ENCODE data around the gene ITGBL1. TPM values are rescaled to one million over a fixed set of nuclear protein-coding genes. Genes with fewer than 3 reads are reported as not detected.

Gene ITGBL1, protein sequence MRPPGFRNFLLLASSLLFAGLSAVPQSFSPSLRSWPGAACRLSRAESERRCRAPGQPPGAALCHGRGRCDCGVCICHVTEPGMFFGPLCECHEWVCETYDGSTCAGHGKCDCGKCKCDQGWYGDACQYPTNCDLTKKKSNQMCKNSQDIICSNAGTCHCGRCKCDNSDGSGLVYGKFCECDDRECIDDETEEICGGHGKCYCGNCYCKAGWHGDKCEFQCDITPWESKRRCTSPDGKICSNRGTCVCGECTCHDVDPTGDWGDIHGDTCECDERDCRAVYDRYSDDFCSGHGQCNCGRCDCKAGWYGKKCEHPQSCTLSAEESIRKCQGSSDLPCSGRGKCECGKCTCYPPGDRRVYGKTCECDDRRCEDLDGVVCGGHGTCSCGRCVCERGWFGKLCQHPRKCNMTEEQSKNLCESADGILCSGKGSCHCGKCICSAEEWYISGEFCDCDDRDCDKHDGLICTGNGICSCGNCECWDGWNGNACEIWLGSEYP
- total RNA-seq (2014; rRNA removed; shearing (Covaris generic)): 6.4 and 6.9 TPM in 2 replicates

DNA sequence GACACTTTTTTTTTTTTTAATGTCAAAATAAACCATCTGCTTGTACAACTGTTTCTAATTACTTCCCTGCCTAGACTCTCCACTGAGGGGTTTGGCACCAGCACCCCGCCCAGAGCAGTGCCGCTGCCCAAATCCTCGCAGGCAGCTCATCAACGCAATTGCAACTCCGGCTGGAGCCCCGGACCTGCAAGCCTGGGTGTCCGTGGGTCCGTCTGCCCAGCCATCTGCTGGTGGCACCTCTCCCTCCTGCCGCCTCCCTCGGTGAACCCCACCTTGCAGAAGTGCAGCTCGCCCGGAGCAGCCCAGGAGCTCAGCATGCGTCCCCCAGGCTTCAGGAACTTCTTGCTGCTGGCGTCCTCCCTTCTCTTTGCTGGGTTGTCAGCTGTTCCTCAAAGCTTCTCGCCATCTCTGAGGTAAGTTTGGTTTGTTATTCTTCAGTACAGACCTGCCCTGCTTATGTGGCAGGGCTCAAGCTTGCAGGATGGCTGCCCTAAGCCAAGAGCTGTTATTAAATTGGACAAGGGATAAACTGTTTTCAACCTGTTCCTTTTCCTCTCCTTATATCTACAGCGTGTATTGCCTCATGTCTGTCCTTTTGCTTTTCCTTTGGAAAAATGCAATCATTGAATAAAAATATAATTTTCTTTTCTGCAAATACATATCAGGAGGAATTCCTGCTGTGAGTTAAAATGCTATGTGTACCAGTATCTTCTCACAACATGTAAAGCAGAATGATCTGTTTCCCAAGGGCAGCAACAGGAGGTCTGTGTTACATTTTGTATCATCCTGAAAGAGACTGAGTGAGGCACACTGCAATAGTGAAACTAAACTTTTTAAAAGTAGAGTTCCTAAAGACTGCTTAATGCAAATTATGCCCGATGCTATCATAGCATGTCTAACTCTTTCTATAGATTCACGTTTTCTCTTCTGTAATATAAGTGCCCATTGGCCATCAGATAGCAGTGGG lies at the start of gene ITGBL1:
Gene ITGBL1 (plus strand): TSS at position 157 of the 967 bp plus-strand sequence. CDS start 159 bp downstream, at position 316.
- DNase-seq (ENCODE audit: low spot score): no peak

DNA sequence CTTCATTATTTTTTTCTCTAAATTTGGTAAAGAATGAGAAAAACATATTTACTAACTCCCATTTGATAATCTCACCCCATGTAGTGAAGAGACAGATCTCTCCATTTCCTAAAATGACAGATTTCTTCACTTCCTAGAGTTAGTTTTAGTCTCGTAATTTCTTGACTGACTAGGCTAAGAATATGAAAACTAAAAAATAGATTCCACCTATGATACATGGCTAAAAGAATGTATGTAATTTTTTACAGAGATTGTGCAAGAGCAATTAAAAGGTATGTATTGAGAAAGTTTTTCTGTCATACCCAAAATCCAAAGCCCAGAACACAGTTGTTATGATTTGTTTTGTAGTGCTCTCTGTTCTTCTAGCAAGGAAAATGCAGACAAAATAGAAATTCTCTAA lies 45.7 kb upstream of the ITGBL1 start:
- DNase-seq (ENCODE audit: low spot score): no peak

DNA sequence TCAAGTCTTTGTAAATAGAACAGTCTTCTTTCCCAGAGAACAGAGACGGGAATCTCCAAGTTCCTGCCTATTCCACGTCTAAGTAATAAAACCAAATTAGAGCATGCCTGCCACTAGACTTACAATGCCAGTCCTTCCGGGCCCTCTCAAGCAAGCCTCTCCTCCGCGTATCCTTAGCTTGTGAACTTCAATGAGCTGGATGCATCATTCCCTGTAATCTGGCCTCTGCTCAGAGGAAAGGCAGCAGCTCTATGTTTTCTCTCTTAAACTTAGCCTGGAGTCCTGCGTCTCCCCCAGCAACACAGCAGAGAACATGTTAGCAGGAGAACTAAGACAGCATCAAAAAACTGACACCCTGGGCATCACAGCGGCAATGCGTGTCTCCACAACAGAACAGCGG lies 44.3 kb upstream of the ITGBL1 start:
- DNase-seq (ENCODE audit: low spot score): no peak

GRCh38 chr13:101408992-101409656 lies 43.4 kb upstream of the ITGBL1 start:
- no peak for DNase-seq (ENCODE audit: low spot score)

DNA sequence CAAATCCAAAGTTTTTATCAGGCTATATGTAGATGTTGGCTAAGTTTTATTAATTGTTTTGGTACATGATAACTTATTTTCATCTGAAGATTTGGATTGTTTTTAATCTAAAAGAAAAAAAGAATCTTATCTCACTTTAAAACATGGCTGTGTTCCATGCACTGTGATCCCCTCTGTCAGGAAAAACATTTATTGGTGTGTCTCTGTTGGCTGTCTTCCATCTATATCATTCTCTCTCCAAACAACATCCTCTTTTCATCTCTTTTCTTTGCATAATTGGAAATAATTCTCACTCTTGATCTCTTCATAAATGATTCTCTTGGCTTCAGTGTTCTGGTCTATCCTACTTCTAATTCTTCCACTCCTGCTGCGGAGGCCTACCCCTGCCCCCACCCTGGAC lies 40.4 kb upstream of the ITGBL1 start:
- DNase-seq (ENCODE audit: low spot score): no peak

GRCh38 chr13:101415358-101416174 lies 36.9 kb upstream of the ITGBL1 start:
- no peak for DNase-seq (ENCODE audit: low spot score)

- no peak for DNase-seq (ENCODE audit: low spot score)
Observed at GRCh38 chr13:101416181-101417042, 36.1 kb upstream of the ITGBL1 start, which contains the start of gene NALCN. Gene NALCN, minus strand, starts transcription at chr13:101416508. Its CDS starts 17,382 bp downstream, at chr13:101399126.

GRCh38 chr13:101417043-101417406 lies 35.5 kb upstream of the ITGBL1 start:
- peak; percentile 36 for DNase-seq (ENCODE audit: low spot score)

DNA sequence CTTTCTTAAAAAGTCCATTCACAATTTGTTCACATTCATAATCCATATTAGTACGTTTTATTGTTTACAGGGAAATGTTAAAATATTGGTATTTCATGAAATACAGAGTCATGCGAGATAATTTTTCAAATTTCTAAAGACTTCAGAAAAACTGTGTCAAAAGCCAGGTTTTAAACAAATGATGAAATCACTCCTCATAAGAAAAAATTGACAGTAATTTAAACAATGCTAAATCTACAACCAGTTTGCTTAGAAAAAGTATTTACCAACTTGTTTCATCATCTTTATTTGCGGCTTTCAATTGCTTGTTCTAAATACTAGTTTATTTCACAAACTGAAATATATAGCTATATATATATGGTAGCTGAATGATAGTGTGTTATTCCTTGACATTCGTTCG lies 35.0 kb upstream of the ITGBL1 start:
- no peak for DNase-seq (ENCODE audit: low spot score)

GRCh38 chr13:101423872-101424271 lies 28.6 kb upstream of the ITGBL1 start:
- no peak for DNase-seq (ENCODE audit: low spot score)

- DNase-seq (ENCODE audit: low spot score): no peak
Observed at GRCh38 chr13:101424381-101425155, 27.9 kb upstream of the ITGBL1 start.

DNA sequence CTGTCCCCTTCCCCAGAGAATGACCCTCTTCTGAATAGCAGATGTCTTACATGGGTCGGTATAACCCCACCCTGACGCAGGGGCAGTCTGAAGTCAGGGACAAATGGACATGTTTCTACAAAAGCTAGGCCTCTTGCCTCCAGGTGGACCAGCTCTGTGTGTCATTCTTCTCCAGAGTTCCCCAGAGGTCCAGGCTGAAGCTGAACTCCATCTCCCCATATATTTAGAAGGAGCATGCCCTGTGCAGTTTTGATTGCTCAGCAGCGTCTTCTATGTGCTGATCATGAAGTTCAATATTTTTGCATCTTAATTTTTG lies 27.4 kb upstream of the ITGBL1 start:
- no peak for DNase-seq (ENCODE audit: low spot score)

GRCh38 chr13:101425623-101426022 lies 26.9 kb upstream of the ITGBL1 start:
- DNase-seq (ENCODE audit: low spot score): no peak

GRCh38 chr13:101429733-101430132 lies 22.7 kb upstream of the ITGBL1 start:
- no peak for DNase-seq (ENCODE audit: low spot score)

DNA sequence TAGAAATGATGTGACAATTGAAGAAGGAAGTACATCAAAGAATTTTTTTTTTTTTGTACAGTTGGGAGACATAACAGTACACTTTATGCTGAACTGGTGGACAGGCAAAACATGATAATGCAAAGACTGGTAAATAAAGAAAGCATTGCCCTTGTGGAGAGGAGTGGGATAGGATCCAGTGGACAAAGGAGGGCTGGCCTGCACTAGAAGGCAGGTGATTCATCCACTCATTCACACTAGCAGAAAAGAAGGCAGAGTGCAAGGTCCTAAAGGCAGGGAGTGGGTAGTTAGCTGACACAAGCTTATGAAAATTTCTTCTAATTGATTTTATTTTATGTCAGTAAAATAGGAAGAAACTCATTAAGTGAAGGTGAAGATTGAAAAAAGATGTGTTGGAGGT lies 18.6 kb upstream of the ITGBL1 start:
- DNase-seq (ENCODE audit: low spot score): no peak

DNA sequence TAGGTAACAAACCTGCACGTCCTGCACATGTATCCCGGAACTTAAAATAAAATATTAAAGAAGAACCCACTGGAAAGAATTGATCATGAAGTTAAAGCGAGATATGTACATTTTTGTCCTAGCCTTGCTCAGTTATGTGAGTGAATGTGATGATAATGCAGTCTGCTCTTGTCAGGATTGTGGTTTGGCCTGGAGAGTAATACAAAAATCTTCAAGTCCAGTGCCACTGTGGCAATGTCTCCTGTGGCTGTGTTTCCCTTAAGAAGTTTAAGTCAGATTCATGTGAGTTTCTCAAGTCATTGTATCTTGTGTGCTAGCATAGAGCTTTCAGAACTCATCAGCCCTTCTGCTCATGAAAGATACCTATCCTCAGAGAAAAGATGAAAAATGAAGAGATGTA lies 18.0 kb upstream of the ITGBL1 start:
- DNase-seq (ENCODE audit: low spot score): no peak

- no peak for DNase-seq (ENCODE audit: low spot score)
Observed at GRCh38 chr13:101447852-101448251, 4.6 kb upstream of the ITGBL1 start.

DNA sequence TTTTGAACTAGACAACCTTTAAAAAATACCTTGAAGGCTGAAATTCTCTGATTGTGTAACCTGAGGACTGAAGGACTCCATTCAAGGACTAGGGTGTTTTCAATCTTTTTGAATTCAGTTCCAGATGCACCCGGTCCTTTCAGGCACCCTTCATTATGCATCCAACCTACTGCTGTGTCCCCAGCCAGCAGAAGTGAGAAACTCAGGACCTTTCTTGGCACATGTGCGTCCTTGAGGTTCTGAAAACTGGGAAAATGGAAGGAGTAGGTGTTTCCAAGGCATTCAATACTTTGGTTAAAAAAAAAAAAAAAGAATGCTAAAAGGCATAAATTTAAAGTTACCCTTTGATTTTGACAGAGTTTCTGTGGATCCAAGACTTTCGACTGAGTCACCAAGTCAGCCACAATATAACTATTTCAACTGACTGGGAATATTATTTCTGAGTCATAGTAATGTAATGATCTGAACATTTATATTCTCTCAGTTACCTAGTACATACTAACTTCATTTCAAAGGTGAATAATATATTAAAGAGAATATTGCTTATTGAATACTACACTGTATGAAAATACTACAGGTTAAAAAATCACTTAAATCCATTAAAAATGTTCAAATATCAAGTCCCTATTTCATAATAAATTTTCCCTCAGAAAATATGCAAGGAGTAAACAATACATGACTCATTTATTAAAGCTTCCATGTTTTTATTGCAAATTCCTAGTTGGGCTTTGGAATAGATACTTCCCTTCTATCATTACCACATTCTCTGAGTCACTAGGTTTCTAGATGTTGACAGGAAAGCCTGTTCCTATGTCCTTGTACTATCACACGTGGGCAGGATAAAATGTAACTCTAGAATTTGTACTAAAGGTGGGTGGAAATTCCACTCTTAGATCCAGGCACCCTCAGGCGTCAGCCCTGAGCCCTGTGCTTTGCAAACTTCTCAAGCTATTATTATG lies 2.4 kb upstream of the ITGBL1 start:
- peak; percentile 60 for DNase-seq (ENCODE audit: low spot score)

Data from H4 (cell line).